ENCODE data around the gene FBN1.

The FBN1 gene

DNA sequence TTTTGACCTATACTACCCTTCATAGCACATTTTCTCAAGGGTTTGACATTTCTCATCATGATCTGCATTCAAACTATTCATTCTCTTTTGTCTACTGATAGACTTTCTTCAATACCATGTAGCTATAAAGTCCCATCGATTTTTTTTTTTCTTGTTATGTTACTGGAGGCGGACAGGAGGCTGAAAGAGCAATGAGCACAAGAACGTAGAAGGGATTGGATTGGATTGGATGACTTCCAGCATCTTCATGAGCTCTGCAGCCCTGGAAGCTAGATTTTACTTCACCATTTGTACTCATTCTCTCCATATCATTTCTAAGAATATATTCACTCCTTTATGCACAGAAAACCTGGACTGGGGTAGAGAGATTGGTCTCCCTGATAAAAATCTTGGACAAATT lies 271.0 kb downstream of the FBN1 start:
- no peaks in the 10 kb centered on the region for H3K9me3 Mint-ChIP-seq
- no peak for DNase-seq
- H3K27ac Mint-ChIP-seq = no peak overlapping the region
- H3K4me1 Mint-ChIP-seq (ENCODE audit: low read depth) = no peaks in the 10 kb centered on the region
- H3K36me3 Mint-ChIP-seq (ENCODE audit: low read depth) = no peaks in the 10 kb centered on the region
- no peak overlapping the region for H3K4me3 Mint-ChIP-seq
- H3K27me3 Mint-ChIP-seq = peaks cover 41% of the 10 kb centered on the region

DNA sequence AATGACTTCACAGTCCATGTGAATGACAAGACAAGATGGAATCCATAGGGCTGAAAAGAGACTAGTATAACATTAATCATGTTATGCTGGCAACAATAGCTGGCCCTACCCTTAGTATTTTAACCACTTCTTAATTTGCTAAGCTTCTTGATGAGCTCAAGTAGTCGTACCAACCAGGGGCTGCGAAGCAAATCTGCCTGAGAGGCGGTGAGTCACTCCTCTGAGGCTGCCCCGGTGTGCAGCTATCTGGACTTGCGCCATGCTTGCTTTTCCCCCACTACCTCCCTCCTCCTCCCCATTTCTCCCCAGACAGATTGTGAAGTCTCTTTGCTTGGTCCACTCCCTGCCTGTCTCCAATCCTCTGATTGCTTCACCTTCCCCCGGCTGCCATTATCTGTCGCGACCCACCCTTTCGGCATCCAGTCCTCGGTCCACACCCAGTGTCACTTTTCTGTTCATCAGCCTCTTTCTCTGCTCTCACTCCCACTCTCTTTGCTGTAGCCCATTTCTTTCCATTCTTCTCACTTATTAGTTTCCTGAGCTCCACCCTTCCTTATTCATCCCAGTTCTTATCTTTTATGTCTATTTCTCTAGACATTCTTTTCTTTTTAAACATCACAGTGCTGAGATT lies 271.6 kb downstream of the FBN1 start:
- Mint-ChIP-seq H3K9me3 (no peaks in the 10 kb centered on the region), H3K4me3 (no peak overlapping the region), H3K27ac (no peak overlapping the region), H3K36me3 (ENCODE audit: low read depth) (no peaks in the 10 kb centered on the region), H3K4me1 (ENCODE audit: low read depth) (no peaks in the 10 kb centered on the region), H3K27me3 (peaks cover 44% of the 10 kb centered on the region)
- no peak for DNase-seq

DNA sequence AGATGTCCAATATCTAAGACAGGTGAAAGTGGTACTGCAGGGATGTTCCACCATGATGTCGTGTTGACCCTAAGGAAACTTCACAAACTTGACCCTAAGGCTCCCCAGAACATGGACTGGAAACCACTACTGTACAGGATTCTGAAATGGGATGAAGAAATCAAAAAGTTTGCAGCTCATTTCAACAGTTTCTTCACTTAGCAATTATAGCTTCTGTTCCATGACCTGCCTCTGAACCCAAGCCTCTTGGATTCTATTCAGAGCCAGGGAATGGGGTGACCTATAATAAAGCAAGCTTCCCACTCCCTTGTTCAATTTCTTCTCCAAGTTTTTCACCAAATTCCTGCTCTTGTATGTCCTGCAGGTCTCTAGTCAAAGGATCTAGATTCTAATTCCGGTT lies 273.5 kb downstream of the FBN1 start:
- peaks cover 43% of the 10 kb centered on the region for H3K27me3 Mint-ChIP-seq
- H3K9me3 Mint-ChIP-seq = no peaks in the 10 kb centered on the region
- no peaks in the 10 kb centered on the region for H3K36me3 Mint-ChIP-seq (ENCODE audit: low read depth)
- H3K4me3 Mint-ChIP-seq = no peak overlapping the region
- DNase-seq = no peak
- H3K27ac Mint-ChIP-seq = no peak overlapping the region
- H3K4me1 Mint-ChIP-seq (ENCODE audit: low read depth) = no peaks in the 10 kb centered on the region

DNA sequence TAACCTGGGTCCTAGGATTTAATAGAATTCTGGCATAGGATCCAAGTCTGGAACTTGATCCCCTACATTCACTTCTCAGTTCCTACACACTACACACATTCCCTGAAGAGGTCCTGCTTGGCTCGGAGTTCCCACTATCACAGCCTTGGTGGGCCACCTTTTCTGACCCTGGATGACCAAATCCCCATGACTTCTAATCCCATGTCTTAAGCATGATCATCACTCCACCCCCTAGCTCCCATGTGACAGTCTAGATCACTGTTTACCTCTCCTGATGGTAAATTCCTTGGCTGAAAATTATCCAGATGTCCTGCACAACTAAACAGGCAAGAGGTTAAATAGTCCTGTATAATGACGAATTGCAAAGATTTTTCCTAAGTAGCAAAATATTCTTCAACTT lies 274.0 kb downstream of the FBN1 start:
- H3K27ac Mint-ChIP-seq = no peak overlapping the region
- no peak for DNase-seq
- peaks cover 45% of the 10 kb centered on the region for H3K27me3 Mint-ChIP-seq
- no peaks in the 10 kb centered on the region for H3K4me1 Mint-ChIP-seq (ENCODE audit: low read depth)
- H3K4me3 Mint-ChIP-seq = no peak overlapping the region
- no peaks in the 10 kb centered on the region for H3K9me3 Mint-ChIP-seq
- H3K36me3 Mint-ChIP-seq (ENCODE audit: low read depth) = no peaks in the 10 kb centered on the region

DNA sequence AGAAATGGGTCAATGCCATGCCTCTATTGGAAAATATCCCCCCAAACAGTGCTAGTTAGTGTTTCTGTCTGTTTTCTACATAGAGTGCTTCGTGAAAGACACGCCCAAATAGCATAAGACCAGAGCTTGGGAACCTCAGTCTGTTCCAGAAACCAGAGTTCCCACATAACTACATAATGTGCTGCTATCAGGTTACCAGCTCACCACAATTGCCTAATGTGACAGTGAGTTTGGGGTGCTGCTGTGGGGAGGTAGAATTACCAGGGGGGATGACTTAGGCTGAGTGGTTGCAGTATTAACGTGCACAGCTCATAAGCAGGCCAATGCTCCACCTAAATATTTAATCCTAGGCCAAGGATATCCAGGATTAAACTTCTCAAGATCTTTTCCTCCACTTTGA lies 275.0 kb downstream of the FBN1 start:
- DNase-seq = no peak
- H3K4me1 Mint-ChIP-seq (ENCODE audit: low read depth) = no peaks in the 10 kb centered on the region
- H3K27ac Mint-ChIP-seq = no peak overlapping the region
- H3K27me3 Mint-ChIP-seq = peaks cover 43% of the 10 kb centered on the region
- no peak overlapping the region for H3K4me3 Mint-ChIP-seq
- no peaks in the 10 kb centered on the region for H3K36me3 Mint-ChIP-seq (ENCODE audit: low read depth)
- no peaks in the 10 kb centered on the region for H3K9me3 Mint-ChIP-seq

DNA sequence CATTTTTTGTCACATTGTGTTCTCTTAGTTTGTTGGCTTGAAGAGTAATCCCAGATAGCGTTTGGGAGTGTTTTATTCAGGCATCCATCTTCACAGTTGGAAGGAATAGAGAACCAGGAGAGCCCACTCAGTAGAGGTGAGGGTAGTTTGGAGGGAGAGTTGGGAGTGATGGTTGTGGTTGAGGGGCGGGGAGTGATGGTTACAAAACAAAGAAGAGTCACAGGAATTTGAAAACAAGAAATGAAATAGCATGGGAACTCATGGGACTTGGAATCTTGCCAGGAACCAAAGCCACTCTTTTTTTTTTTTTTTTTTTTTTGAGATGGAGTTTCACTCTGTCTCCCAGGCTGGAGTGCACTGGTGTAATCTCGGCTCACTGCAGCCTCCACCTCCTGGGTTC lies 278.0 kb downstream of the FBN1 start:
- no peak for DNase-seq
- no peaks in the 10 kb centered on the region for H3K36me3 Mint-ChIP-seq (ENCODE audit: low read depth)
- no peaks in the 10 kb centered on the region for H3K9me3 Mint-ChIP-seq
- no peak overlapping the region for H3K27ac Mint-ChIP-seq
- peaks cover 20% of the 10 kb centered on the region for H3K27me3 Mint-ChIP-seq
- no peak overlapping the region for H3K4me3 Mint-ChIP-seq
- H3K4me1 Mint-ChIP-seq (ENCODE audit: low read depth) = no peaks in the 10 kb centered on the region

DNA sequence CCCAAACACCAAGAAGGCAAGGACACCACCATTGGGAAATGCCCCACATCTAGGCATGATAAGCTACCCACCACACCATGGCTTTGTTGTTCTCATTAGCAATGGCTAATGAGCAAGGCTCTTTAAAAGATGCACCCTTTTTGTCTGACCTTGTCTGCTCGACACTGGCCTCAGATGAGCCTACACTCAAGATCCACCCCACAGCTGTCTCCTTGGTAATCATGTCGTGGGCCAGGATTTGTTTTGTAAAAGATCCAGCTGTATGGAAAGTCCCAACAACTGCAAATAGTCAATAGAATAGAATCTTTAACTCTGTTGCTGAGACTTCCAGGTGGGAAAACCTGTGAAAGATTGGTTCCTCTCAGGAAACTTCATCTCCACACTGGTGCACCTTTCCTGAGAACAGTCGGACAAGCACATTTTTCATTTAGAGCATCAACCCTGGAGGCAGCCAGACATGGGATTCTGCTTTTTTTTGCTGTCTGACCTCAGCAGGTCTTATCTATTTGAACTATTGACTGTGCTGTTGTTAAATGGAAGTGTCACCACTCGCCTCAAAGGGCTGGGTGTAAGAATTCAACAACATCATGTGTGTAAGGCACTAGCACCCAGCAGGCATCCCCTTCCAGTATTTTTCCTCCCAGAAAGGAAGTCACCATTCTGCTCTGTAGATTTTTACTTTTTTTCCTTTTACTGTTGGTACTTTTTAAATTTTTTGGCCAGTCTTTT lies 278.8 kb downstream of the FBN1 start:
- no peak overlapping the region for H3K27ac Mint-ChIP-seq
- H3K4me1 Mint-ChIP-seq (ENCODE audit: low read depth) = no peaks in the 10 kb centered on the region
- H3K36me3 Mint-ChIP-seq (ENCODE audit: low read depth) = no peaks in the 10 kb centered on the region
- H3K27me3 Mint-ChIP-seq = peaks cover 20% of the 10 kb centered on the region
- H3K4me3 Mint-ChIP-seq = no peak overlapping the region
- DNase-seq = no peak
- no peaks in the 10 kb centered on the region for H3K9me3 Mint-ChIP-seq

DNA sequence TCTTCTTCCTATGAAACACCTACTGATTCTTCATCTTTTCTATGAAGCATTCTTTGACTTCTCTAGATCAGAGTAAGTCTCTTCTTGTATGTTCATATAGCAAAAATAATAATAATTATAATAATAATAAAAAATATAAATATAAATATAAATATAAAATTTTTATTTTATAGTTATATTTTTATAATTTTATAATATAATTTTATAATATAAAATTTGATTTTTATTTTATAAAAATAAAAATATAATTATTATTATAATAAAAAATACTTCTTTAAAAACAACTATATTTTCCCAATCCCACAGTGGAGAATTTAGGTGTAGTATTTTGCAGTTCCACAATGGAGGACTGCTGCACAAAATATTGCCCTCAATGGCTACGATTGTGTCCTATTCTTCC lies 279.9 kb downstream of the FBN1 start:
- no peak for DNase-seq
- Mint-ChIP-seq H3K9me3 (no peaks in the 10 kb centered on the region), H3K4me1 (ENCODE audit: low read depth) (no peaks in the 10 kb centered on the region), H3K27ac (no peak overlapping the region), H3K36me3 (ENCODE audit: low read depth) (no peaks in the 10 kb centered on the region), H3K27me3 (peaks cover 20% of the 10 kb centered on the region), H3K4me3 (no peak overlapping the region)

DNA sequence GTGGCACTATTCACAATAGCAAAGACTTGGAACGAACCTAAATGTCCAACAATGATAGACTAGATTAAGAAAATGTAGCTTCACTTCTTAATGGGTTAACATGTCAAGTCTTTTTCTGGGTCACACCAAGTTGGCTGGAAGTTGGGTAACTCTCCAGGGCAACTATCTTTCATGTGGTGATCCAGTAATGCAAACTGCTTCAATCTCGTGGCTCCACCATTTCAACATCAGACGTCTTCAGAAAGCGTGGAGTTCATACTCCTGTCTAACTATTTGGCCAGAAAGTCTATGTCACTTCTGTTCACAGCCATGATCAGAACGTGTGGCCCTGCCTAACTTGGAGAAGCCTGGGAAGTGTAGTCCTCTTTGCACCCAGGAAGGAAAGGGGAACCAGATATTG lies 282.0 kb downstream of the FBN1 start:
- no peaks in the 10 kb centered on the region for H3K36me3 Mint-ChIP-seq (ENCODE audit: low read depth)
- H3K9me3 Mint-ChIP-seq = no peaks in the 10 kb centered on the region
- H3K27me3 Mint-ChIP-seq = peaks cover 14% of the 10 kb centered on the region
- no peak overlapping the region for H3K4me3 Mint-ChIP-seq
- H3K4me1 Mint-ChIP-seq (ENCODE audit: low read depth) = peaks cover 5% of the 10 kb centered on the region
- DNase-seq = no peak
- H3K27ac Mint-ChIP-seq = no peak overlapping the region

DNA sequence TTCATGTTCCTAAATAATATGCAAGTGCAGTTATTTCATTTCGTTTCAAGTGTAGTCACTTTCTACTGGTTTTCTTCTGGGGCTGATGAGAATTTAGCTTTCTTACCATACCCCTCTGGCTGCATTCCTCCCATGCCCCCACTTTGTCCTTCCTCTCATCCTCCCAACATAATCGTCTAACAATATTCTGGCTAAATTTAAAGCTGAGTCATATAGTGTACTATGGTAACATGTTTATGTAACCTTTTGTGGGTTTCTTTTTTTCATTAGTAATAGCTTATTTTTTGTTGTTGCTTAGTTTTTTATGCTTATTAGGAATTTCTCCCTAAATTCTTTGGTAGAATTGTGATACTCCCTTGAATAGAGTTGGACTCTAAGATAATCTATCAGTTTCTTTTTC lies 283.8 kb downstream of the FBN1 start:
- Mint-ChIP-seq H3K9me3 (no peaks in the 10 kb centered on the region), H3K36me3 (ENCODE audit: low read depth) (no peaks in the 10 kb centered on the region), H3K27ac (no peak overlapping the region), H3K4me1 (ENCODE audit: low read depth) (peaks cover 6% of the 10 kb centered on the region), H3K27me3 (peaks cover 7% of the 10 kb centered on the region), H3K4me3 (no peak overlapping the region)
- DNase-seq = no peak

DNA sequence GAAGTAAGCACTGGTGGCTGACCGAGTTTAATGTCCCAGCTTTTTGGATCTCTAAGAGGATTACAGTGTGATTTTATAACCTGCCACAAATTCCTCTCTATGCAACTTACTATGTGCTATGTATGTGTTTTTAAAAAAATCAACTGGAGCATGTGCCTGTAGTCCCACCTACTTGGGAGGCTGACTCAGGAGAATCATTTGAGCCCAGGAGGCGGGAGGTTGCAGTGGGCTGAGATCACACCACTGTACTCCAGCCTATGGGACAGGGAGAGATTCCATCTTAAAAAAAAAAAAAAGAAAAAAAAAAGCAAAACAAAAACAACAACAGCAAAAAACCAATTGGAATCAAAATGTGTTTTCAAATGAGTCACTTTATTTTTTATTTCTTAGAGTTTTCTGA lies 284.7 kb downstream of the FBN1 start:
- Mint-ChIP-seq H3K4me1 (ENCODE audit: low read depth) (peaks cover 6% of the 10 kb centered on the region), H3K27ac (no peak overlapping the region)

More for the DNA sequence above, 284.7 kb downstream of the FBN1 start:
- no peak for DNase-seq
- Mint-ChIP-seq H3K4me3 (no peak overlapping the region), H3K27me3 (no peaks in the 10 kb centered on the region), H3K9me3 (no peaks in the 10 kb centered on the region), H3K36me3 (ENCODE audit: low read depth) (no peaks in the 10 kb centered on the region)
